ENCODE data around the gene BAG5. TPM values are rescaled to one million over a fixed set of nuclear protein-coding genes. Genes with fewer than 3 reads are reported as not detected.

Gene BAG5
- total RNA-seq, 1 experiment from 2014 or later: 29.2 TPM

DNA sequence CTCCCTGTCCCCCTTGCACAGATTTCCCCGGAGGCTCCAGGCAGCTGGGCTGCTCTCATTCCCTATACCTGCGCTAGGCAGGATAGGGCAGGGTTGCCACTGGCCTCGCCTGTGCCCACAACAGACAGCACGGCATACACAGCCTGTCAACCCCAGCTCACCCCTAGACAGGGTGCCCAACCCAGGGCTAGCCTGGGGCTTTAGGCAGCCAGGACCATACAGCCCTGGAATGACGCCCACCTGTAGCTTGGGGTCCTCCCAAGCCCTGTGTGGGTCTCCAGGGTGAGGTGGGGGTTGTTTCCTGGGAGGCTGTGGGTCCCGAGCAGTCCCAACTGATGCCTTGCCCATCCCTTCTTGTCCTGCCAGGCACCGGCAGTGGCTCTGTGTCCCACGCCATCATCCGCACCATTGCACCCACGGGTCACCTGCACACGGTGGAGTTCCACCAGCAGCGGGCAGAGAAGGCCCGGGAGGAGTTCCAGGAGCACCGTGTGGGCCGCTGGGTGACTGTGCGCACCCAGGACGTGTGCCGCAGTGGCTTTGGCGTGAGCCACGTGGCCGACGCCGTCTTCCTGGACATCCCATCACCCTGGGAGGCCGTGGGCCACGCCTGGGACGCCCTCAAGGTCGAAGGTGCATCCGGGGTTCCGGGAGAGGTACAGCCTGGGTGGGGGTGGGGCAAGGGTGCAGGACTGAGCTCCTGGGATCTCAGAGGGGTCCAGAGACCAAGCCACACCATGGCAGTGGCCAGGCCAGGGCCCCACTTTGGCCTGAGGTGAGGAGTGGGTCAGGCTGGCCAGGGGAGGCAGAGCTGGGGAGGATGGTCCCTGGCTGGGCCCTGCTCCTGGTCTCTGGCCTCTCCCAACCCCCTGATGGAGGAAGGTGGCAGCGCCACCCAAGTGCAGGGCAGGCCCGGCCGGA lies 30.0 kb downstream of the BAG5 start:
- no peaks in the 10 kb centered on the region for H3K9me3 Mint-ChIP-seq
- no peak for ATAC-seq
- no peak overlapping the region for H3K4me3 Mint-ChIP-seq
- no peak overlapping the region for H3K27ac Mint-ChIP-seq
- peaks cover 15% of the 10 kb centered on the region for H3K4me1 Mint-ChIP-seq
- ChIA-PET POLR2A (no interaction called here), CTCF (interaction anchor here (1.0 to 5.8 kb wide), 4 partner anchors 10 to 32 kb away, joined by 3 to 46 read pairs (median 5); no protein-coding TSS in a partner anchor)
- no peaks in the 10 kb centered on the region for H3K36me3 Mint-ChIP-seq
- TF ChIP-seq TP53 (CRISPR knock-in tag; IDR thresholded peaks at IDR 0.05): no peak
- TF ChIP-seq HMGA2 (CRISPR knock-in tag; IDR thresholded peaks at IDR 0.05): no peak
- no peak for TF ChIP-seq EMX1 (CRISPR knock-in tag; IDR thresholded peaks at IDR 0.05)
- TF ChIP-seq NFYB (CRISPR knock-in tag; conservative IDR thresholded peaks at IDR 0.05; ENCODE audit: low read depth): no peak
- TF ChIP-seq PRRX2 (CRISPR knock-in tag; IDR thresholded peaks at IDR 0.05): no peak
- TF ChIP-seq MXD4 (CRISPR knock-in tag; IDR thresholded peaks at IDR 0.05; ENCODE audit: borderline replicate concordance): no peak
- TF ChIP-seq, protein P1, sequence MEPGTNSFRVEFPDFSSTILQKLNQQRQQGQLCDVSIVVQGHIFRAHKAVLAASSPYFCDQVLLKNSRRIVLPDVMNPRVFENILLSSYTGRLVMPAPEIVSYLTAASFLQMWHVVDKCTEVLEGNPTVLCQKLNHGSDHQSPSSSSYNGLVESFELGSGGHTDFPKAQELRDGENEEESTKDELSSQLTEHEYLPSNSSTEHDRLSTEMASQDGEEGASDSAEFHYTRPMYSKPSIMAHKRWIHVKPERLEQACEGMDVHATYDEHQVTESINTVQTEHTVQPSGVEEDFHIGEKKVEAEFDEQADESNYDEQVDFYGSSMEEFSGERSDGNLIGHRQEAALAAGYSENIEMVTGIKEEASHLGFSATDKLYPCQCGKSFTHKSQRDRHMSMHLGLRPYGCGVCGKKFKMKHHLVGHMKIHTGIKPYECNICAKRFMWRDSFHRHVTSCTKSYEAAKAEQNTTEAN (CRISPR knock-in tag; IDR thresholded peaks at IDR 0.05): no peak
- TF ChIP-seq AFF4 (CRISPR knock-in tag; IDR thresholded peaks at IDR 0.05; ENCODE audit: borderline replicate concordance): no peak
- no peak for TF ChIP-seq CREB1 (CRISPR knock-in tag; IDR thresholded peaks at IDR 0.05)
- TF ChIP-seq, protein P2, sequence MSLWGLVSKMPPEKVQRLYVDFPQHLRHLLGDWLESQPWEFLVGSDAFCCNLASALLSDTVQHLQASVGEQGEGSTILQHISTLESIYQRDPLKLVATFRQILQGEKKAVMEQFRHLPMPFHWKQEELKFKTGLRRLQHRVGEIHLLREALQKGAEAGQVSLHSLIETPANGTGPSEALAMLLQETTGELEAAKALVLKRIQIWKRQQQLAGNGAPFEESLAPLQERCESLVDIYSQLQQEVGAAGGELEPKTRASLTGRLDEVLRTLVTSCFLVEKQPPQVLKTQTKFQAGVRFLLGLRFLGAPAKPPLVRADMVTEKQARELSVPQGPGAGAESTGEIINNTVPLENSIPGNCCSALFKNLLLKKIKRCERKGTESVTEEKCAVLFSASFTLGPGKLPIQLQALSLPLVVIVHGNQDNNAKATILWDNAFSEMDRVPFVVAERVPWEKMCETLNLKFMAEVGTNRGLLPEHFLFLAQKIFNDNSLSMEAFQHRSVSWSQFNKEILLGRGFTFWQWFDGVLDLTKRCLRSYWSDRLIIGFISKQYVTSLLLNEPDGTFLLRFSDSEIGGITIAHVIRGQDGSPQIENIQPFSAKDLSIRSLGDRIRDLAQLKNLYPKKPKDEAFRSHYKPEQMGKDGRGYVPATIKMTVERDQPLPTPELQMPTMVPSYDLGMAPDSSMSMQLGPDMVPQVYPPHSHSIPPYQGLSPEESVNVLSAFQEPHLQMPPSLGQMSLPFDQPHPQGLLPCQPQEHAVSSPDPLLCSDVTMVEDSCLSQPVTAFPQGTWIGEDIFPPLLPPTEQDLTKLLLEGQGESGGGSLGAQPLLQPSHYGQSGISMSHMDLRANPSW (CRISPR knock-in tag; conservative IDR thresholded peaks at IDR 0.05; ENCODE audit: low read depth): no peak
- no peak for TF ChIP-seq NFE2L1 (CRISPR knock-in tag; IDR thresholded peaks at IDR 0.05)
- no peak for TF ChIP-seq GABPB1 (CRISPR knock-in tag; IDR thresholded peaks at IDR 0.05)
- TF ChIP-seq SP1 (CRISPR knock-in tag; conservative IDR thresholded peaks at IDR 0.05): no peak
- TF ChIP-seq CBFB (CRISPR knock-in tag; IDR thresholded peaks at IDR 0.05; ENCODE audit: low read depth): no peak
- H3K27me3 Mint-ChIP-seq (ENCODE audit: low read depth): no peaks in the 10 kb centered on the region
- no peak for DNase-seq (ENCODE audit: low spot score)

- Mint-ChIP-seq H3K4me1 (peaks cover 15% of the 10 kb centered on the region), H3K27ac (no peak overlapping the region), H3K36me3 (no peaks in the 10 kb centered on the region), H3K27me3 (ENCODE audit: low read depth) (no peaks in the 10 kb centered on the region; the same call in 1 of the 2 replicates), H3K9me3 (no peaks in the 10 kb centered on the region), H3K4me3 (no peak overlapping the region)
- no peak for DNase-seq (ENCODE audit: low spot score)
- POLR2A ChIA-PET: no interaction called here
- CTCF ChIA-PET: interaction anchor here (1.1 to 5.8 kb wide), 4 partner anchors 11 to 31 kb away, joined by 4 to 46 read pairs (median 26); no protein-coding TSS in a partner anchor
- no peak for TF ChIP-seq FOXP4 (CRISPR knock-in tag; IDR thresholded peaks at IDR 0.05)
- TF ChIP-seq ZNF416 (CRISPR knock-in tag; IDR thresholded peaks at IDR 0.05): no peak
- TF ChIP-seq SMAD3 (CRISPR knock-in tag; IDR thresholded peaks at IDR 0.05; ENCODE audit: borderline replicate concordance): no peak
- TF ChIP-seq E2F1 (CRISPR knock-in tag; IDR thresholded peaks at IDR 0.05): no peak
- TF ChIP-seq, protein P3, sequence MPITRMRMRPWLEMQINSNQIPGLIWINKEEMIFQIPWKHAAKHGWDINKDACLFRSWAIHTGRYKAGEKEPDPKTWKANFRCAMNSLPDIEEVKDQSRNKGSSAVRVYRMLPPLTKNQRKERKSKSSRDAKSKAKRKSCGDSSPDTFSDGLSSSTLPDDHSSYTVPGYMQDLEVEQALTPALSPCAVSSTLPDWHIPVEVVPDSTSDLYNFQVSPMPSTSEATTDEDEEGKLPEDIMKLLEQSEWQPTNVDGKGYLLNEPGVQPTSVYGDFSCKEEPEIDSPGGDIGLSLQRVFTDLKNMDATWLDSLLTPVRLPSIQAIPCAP (CRISPR knock-in tag; IDR thresholded peaks at IDR 0.05): no peak
- TF ChIP-seq, protein P4, sequence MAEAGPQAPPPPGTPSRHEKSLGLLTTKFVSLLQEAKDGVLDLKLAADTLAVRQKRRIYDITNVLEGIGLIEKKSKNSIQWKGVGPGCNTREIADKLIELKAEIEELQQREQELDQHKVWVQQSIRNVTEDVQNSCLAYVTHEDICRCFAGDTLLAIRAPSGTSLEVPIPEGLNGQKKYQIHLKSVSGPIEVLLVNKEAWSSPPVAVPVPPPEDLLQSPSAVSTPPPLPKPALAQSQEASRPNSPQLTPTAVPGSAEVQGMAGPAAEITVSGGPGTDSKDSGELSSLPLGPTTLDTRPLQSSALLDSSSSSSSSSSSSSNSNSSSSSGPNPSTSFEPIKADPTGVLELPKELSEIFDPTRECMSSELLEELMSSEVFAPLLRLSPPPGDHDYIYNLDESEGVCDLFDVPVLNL (CRISPR knock-in tag; IDR thresholded peaks at IDR 0.05; ENCODE audit: borderline replicate concordance, low read depth): no peak
- no peak for TF ChIP-seq CREB1 (CRISPR knock-in tag; IDR thresholded peaks at IDR 0.05)
- no peak for ATAC-seq
Observed at GRCh38 chr14:103531421-103532215, 30.8 kb downstream of the BAG5 start.

All from WTC11 (cell line).